Osteoblast (primary cell): ENCODE results near the gene HLA-DQA2. TPM values are rescaled to one million over a fixed set of nuclear protein-coding genes. Genes with fewer than 3 reads are reported as not detected.

Experiments
- DNase-seq: peaks from one replicate; pipeline ENCODE4 v3.0.0; 2011; ENCODE audit warnings: low spot score, mixed read lengths; ENCODE audit not compliant: insufficient read length; ENCODE audit errors: missing footprints
- H2AFZ ChIP-seq: 2 replicates; pipeline ENCODE4 v1.6.0; 2011; ENCODE audit warnings: mild to moderate bottlenecking, low read length
- H3K27ac ChIP-seq: 2 replicates; pipeline ENCODE4 v1.5.1; 2011; ENCODE audit warnings: mild to moderate bottlenecking, low read depth, low read length, moderate library complexity
- H3K27me3 ChIP-seq: 2 replicates; pipeline ENCODE4 v1.6.0; 2012; ENCODE audit warnings: mild to moderate bottlenecking, control low read depth, inconsistent platforms, low read length, moderate library complexity; ENCODE audit not compliant: insufficient read depth
- H3K36me3 ChIP-seq: 2 replicates; pipeline ENCODE4 v1.5.1; 2011; ENCODE audit warnings: mild to moderate bottlenecking, low read length, control low read depth, moderate library complexity; ENCODE audit not compliant: insufficient read depth
- H3K4me1 ChIP-seq: 2 replicates; pipeline ENCODE4 v1.5.1; 2011; ENCODE audit warnings: mild to moderate bottlenecking, low read length, control low read depth, moderate library complexity; ENCODE audit not compliant: insufficient read depth
- H3K4me2 ChIP-seq: 2 replicates; pipeline ENCODE4 v1.6.0; 2011; ENCODE audit warnings: mild to moderate bottlenecking, low read length; ENCODE audit not compliant: insufficient read depth
- H3K4me3 ChIP-seq: fragments of 200-600 bp; sonication (generic); 3 replicates; pipeline ENCODE4 v1.5.1; 2012; ENCODE audit warnings: mild to moderate bottlenecking, low read length, inconsistent platforms; ENCODE audit not compliant: insufficient read depth
- H3K79me2 ChIP-seq: 2 replicates; pipeline ENCODE4 v1.6.0; 2012; ENCODE audit warnings: mild to moderate bottlenecking, low read length, control low read depth, inconsistent platforms; ENCODE audit not compliant: insufficient read depth
- H3K9me3 ChIP-seq: 2 replicates; pipeline ENCODE4 v1.5.1; 2011; ENCODE audit warnings: low read depth, low read length, control low read depth
- H4K20me1 ChIP-seq: 2 replicates; pipeline ENCODE4 v1.6.0; 2012; ENCODE audit warnings: mild to moderate bottlenecking, low read length, control low read depth; ENCODE audit not compliant: insufficient read depth
- CTCF ChIP-seq: IDR thresholded peaks from 2 replicates; pipeline ENCODE4 v1.5.1; 2011; ENCODE audit warnings: mild to moderate bottlenecking, low read depth, low read length, moderate library complexity; ENCODE audit errors: extremely low read depth
- total RNA-seq: library from RNA; depleted of rRNA; stranded (reverse); fragments of >200 nt; gene quantifications from 2 replicates; pipeline ENCODE4 v1.2.3, GENCODE V29; 2012

The HLA-DQA2 gene
- total RNA-seq, 1 donor: not detected

GRCh38 chr6:32716396-32716795 is 24.8 kb upstream of the HLA-DQA2 start:
- Histone ChIP-seq H3K79me2 (no peaks in the 10 kb centered on the region), H3K4me2 (no peak overlapping the region), H3K9me3 (no peaks in the 10 kb centered on the region), H2AFZ (no peak overlapping the region), H3K27me3 (no peaks in the 10 kb centered on the region), H3K36me3 (no peaks in the 10 kb centered on the region), H3K27ac (no peak overlapping the region), H3K4me1 (no peaks in the 10 kb centered on the region), H3K4me3 (no peak overlapping the region), H4K20me1 (no peaks in the 10 kb centered on the region)
- TF ChIP-seq CTCF: no peak
- DNase-seq: no peak

GRCh38 chr6:32718879-32719278 is 22.3 kb upstream of the HLA-DQA2 start:
- H3K4me2 ChIP-seq: no peak overlapping the region
- no peaks in the 10 kb centered on the region for H3K36me3 ChIP-seq
- H3K9me3 ChIP-seq: no peaks in the 10 kb centered on the region
- H3K27me3 ChIP-seq: no peaks in the 10 kb centered on the region
- H4K20me1 ChIP-seq: no peaks in the 10 kb centered on the region
- no peaks in the 10 kb centered on the region for H3K4me1 ChIP-seq
- no peaks in the 10 kb centered on the region for H3K79me2 ChIP-seq
- no peak overlapping the region for H3K27ac ChIP-seq
- TF ChIP-seq CTCF: no peak
- DNase-seq: no peak
- H3K4me3 ChIP-seq: no peak overlapping the region
- H2AFZ ChIP-seq: no peak overlapping the region

- Histone ChIP-seq H3K4me1 (no peaks in the 10 kb centered on the region), H3K9me3 (no peaks in the 10 kb centered on the region), H3K4me2 (no peak overlapping the region), H3K79me2 (no peaks in the 10 kb centered on the region), H3K36me3 (no peaks in the 10 kb centered on the region), H4K20me1 (no peaks in the 10 kb centered on the region), H3K27ac (no peak overlapping the region), H3K27me3 (no peaks in the 10 kb centered on the region), H3K4me3 (no peak overlapping the region), H2AFZ (no peak overlapping the region)
- no peak for DNase-seq
- no peak for TF ChIP-seq CTCF
Measured at GRCh38 chr6:32738126-32738525, 3.1 kb upstream of the HLA-DQA2 start.

- Histone ChIP-seq H2AFZ (no peak overlapping the region), H3K36me3 (no peaks in the 10 kb centered on the region), H4K20me1 (no peaks in the 10 kb centered on the region), H3K79me2 (no peaks in the 10 kb centered on the region), H3K4me3 (no peak overlapping the region), H3K27me3 (no peaks in the 10 kb centered on the region), H3K4me1 (no peaks in the 10 kb centered on the region), H3K27ac (no peak overlapping the region), H3K9me3 (no peaks in the 10 kb centered on the region), H3K4me2 (no peak overlapping the region)
- no peak for TF ChIP-seq CTCF
- no peak for DNase-seq
Measured at GRCh38 chr6:32742374-32742773, 1.2 kb downstream of the HLA-DQA2 start.
